Natural killer cell (primary cell): ENCODE data around the gene PYGB. TPM values are rescaled to one million over a fixed set of nuclear protein-coding genes. Genes with fewer than 3 reads are reported as not detected.

Experiments
- ATAC-seq, 3 donors: fragments of 150-1000 bp in 2 of 3; fragments of 200-7000 bp in 1 of 3; cut with Tn5 transposase; 1 replicate in 1 of 3; 2 replicates in 2 of 3; pipeline ENCODE4 v1.10.0; 2021; ENCODE audit warnings: mild to moderate bottlenecking in 2 of 3, moderate library complexity in 2 of 3
- DNase-seq, 2 donors: peaks; one replicate each; pipeline versions ENCODE4 v3.0.0 to v3.0.0-alpha.2; 2013 to 2021; ENCODE audit warnings: mixed read lengths in 1 of 2
- H3K27ac ChIP-seq: one replicate; pipeline ENCODE4 v1.5.1; 2013; ENCODE audit warnings: mild to moderate bottlenecking, low read length
- H3K27me3 ChIP-seq: one replicate; pipeline ENCODE4 v1.6.1; 2013; ENCODE audit warnings: low read length; ENCODE audit not compliant: control insufficient read depth, insufficient read depth
- H3K36me3 ChIP-seq: one replicate; pipeline ENCODE4 v1.6.1; 2013; ENCODE audit warnings: low read length; ENCODE audit not compliant: control insufficient read depth, insufficient read depth
- H3K4me1 ChIP-seq: one replicate; pipeline ENCODE4 v1.6.1; 2013; ENCODE audit warnings: low read length; ENCODE audit not compliant: control insufficient read depth, insufficient read depth
- H3K4me3 ChIP-seq: one replicate; pipeline ENCODE4 v1.5.1; 2013; ENCODE audit warnings: low read length
- H3K9me3 ChIP-seq: one replicate; pipeline ENCODE4 v1.6.1; 2013; ENCODE audit warnings: low read length; ENCODE audit not compliant: control insufficient read depth, insufficient read depth
- H3K27ac Mint-ChIP-seq, 2 donors: one replicate each; pipeline ENCODE4 v1.8.0; 2022; ENCODE audit warnings: mild to moderate bottlenecking in 2 of 2, mixed read lengths in 2 of 2, moderate library complexity in 1 of 2
- H3K27me3 Mint-ChIP-seq, 2 donors: one replicate each; pipeline ENCODE4 v1.8.0; 2022; ENCODE audit warnings: low read depth in 2 of 2, mixed read lengths in 2 of 2
- H3K36me3 Mint-ChIP-seq: one replicate; pipeline ENCODE4 v1.8.0; 2022; ENCODE audit warnings: mixed read lengths
- H3K4me1 Mint-ChIP-seq, 2 donors: one replicate each; pipeline ENCODE4 v1.8.0; 2022; ENCODE audit warnings: mixed read lengths in 2 of 2
- H3K4me3 Mint-ChIP-seq: one replicate; pipeline ENCODE4 v1.8.0; 2022; ENCODE audit warnings: mild to moderate bottlenecking, moderate library complexity, mixed read lengths
- H3K9me3 Mint-ChIP-seq, 2 donors: one replicate each; pipeline ENCODE4 v1.8.0; 2022; ENCODE audit warnings: mixed read lengths in 2 of 2
- WGBS: methylation state at CpG from one replicate; pipeline ENCODE4 v1.1.7; 2013; ENCODE audit warnings: missing lambda C conversion rate; ENCODE audit not compliant: insufficient coverage; 5-methylcytosine and 5-hydroxymethylcytosine counted together
- intact Hi-C: fragments of 100-400 bp; cut with micrococcal nuclease; formaldehyde crosslinking; loops from one replicate; pipeline ENCODE4 v1.14.2; 2022
- total RNA-seq, 4 donors: library from RNA; stranded (reverse); fragments of 120-200 nt in 1 of 4; gene quantifications; one replicate each; pipeline versions ENCODE4 v1.2.3 to v1.2.4, GENCODE V29; 2013 to 2022
- TF ChIP-seq, protein P1 (sequence below): fragments of 200-600 bp; IDR thresholded peaks from one replicate; pipeline ENCODE4 v1.8.0; 2022; ENCODE audit warnings: antibody characterized with exemption

PYGB gene
- total RNA-seq, 3 donors from 2014 or later (not counting 1 experiment from before 2014, with no cell fraction given) = 39.4 to 55.4 (median 47.0) TPM

DNA sequence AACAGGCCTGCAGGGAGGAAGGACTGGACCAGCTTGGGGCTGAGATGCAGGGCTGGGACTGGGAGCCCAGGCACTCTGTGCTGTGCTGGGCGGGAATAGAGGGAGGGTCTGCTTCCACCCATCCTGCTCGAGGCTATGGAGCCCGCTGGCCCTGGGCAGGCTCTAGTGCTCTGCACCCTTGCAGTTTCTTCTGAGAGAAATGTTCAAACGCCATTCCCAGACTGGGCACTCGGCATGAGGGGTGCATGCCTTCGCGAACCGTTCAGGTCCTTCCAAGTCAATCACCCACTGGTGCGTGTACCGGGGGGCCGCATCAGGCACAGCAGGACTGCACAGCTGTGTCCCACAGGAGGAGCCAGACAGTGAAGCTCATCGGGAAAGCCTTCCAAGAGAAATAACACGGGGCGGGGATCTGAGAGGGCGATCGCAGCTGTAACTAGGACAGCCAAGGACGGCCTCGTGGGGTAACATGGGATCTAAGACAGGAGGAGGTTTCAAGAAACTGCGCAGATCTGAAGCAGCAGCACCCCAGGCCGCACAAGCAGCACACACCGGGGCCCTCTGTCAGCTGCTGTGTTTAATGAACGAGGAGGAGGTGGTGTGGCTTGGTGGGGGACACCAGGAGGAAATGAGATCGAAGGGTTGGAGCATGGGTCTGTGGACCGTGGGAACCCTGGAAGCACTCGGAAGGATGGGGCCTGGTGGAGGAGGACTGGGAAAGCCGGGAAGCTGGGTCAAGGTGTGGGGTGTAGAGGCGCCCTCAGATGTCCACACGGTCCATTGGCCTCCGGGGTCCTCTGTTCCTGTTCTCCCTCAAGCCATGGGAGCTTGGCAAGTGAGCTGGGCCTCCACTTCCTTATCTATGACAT, 26.1 kb upstream of the PYGB start:
- intact Hi-C loops = no loop called here
- H3K4me1 Mint-ChIP-seq = peaks cover 0 to 4% of the 10 kb centered on the region in 2 donors
- Histone ChIP-seq H3K36me3 (peaks cover 9% of the 10 kb centered on the region), H3K27me3 (no peaks in the 10 kb centered on the region), H3K9me3 (no peaks in the 10 kb centered on the region), H3K4me1 (no peaks in the 10 kb centered on the region), H3K27ac (no peak overlapping the region), H3K4me3 (no peak overlapping the region)
- no peak overlapping the region for H3K4me3 Mint-ChIP-seq
- no peaks in the 10 kb centered on the region for H3K27me3 Mint-ChIP-seq
- ATAC-seq = no peak
- DNase-seq = no peak
- TF ChIP-seq, protein P1, sequence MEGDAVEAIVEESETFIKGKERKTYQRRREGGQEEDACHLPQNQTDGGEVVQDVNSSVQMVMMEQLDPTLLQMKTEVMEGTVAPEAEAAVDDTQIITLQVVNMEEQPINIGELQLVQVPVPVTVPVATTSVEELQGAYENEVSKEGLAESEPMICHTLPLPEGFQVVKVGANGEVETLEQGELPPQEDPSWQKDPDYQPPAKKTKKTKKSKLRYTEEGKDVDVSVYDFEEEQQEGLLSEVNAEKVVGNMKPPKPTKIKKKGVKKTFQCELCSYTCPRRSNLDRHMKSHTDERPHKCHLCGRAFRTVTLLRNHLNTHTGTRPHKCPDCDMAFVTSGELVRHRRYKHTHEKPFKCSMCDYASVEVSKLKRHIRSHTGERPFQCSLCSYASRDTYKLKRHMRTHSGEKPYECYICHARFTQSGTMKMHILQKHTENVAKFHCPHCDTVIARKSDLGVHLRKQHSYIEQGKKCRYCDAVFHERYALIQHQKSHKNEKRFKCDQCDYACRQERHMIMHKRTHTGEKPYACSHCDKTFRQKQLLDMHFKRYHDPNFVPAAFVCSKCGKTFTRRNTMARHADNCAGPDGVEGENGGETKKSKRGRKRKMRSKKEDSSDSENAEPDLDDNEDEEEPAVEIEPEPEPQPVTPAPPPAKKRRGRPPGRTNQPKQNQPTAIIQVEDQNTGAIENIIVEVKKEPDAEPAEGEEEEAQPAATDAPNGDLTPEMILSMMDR = no peak
- H3K9me3 Mint-ChIP-seq = no peaks in the 10 kb centered on the region
- H3K36me3 Mint-ChIP-seq = no peaks in the 10 kb centered on the region
- no peak overlapping the region for H3K27ac Mint-ChIP-seq
- WGBS = 98% methylated on average over 29 of the region's 29 CpGs

DNA sequence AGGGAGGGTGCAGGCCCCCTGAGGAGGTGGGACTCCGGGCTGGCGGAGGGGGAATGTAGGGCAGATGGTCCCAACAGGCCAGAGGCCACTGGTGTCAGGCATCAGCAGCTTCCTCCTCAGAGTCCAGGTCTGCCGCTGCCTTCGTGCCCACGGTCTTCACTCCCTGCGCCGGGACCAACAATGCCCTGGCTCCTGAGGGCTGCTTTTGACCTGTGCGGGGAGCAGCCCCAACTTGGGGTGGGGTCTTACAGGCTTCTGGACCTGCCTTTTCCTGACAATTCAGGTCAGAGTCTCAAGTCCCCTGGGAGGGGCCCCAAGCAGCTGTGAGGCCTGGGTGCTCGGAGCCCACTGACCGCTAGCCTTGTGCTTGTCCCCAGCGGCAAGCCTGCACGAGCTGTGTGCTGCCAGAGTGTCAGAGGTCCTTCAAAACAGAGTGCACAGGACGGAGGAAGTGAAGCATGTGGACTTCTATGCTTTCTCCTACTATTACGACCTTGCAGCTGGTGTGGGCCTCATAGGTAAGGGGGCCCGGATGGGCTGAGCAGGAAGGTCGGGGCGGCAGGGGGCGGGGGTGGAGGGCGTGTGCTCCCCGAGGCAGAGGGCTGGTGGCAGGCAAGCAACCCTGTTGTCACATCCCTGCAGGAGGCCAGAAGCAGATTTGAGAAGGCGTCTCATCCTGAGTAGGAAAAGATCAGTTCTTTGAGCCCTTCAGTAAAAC, 25.3 kb upstream of the PYGB start:
- Histone ChIP-seq H3K9me3 (no peaks in the 10 kb centered on the region), H3K27me3 (no peaks in the 10 kb centered on the region), H3K4me3 (no peak overlapping the region), H3K27ac (no peak overlapping the region), H3K4me1 (no peaks in the 10 kb centered on the region), H3K36me3 (peaks cover 9% of the 10 kb centered on the region)
- intact Hi-C loops = no loop called here
- H3K27ac Mint-ChIP-seq = no peak overlapping the region
- H3K27me3 Mint-ChIP-seq = no peaks in the 10 kb centered on the region
- TF ChIP-seq, protein P1 = no peak
- H3K4me3 Mint-ChIP-seq = no peak overlapping the region
- DNase-seq = no peak
- H3K4me1 Mint-ChIP-seq = peaks cover 0 to 4% of the 10 kb centered on the region in 2 donors
- no peaks in the 10 kb centered on the region for H3K9me3 Mint-ChIP-seq
- ATAC-seq = no peak
- WGBS = 92% methylated on average over 21 of the region's 21 CpGs
- H3K36me3 Mint-ChIP-seq = no peaks in the 10 kb centered on the region

DNA sequence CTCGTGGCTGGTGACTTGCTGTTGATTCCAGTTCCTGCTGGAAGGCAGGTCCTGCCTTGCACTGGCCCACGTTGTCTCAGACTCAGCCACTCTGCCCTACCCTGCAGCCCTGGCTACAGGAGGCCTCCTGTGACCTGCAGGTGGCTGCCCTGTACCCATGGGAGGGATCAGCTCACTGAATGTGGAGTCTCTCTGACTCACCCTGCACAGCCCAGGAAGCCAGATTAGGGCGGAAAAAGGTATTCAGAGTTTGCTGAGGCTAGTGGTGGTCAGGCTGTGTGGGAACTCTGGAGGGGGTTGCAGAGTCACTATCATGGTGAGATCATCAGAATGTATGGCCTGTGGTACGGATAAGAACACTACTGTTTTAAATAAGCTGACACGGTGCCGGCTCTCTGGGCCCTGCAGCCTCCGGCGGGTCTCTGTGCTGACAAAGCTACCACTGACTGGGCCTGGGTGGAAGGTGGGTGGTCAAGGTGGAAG, 24.7 kb upstream of the PYGB start:
- Histone ChIP-seq H3K4me1 (no peaks in the 10 kb centered on the region), H3K9me3 (no peaks in the 10 kb centered on the region), H3K36me3 (peaks cover 5% of the 10 kb centered on the region), H3K27me3 (no peaks in the 10 kb centered on the region), H3K27ac (no peak overlapping the region), H3K4me3 (no peak overlapping the region)
- no peak overlapping the region for H3K4me3 Mint-ChIP-seq
- no peaks in the 10 kb centered on the region for H3K27me3 Mint-ChIP-seq
- H3K4me1 Mint-ChIP-seq = peaks cover 0 to 4% of the 10 kb centered on the region in 2 donors
- DNase-seq (no peak), ATAC-seq (no peak)
- H3K9me3 Mint-ChIP-seq = no peaks in the 10 kb centered on the region
- TF ChIP-seq, protein P1 = no peak
- intact Hi-C loops = no loop called here
- H3K36me3 Mint-ChIP-seq = no peaks in the 10 kb centered on the region
- no peak overlapping the region for H3K27ac Mint-ChIP-seq
- 80% methylated on average over 7 of the region's 8 CpGs for WGBS
